Measurements from ENCODE around the gene TSPAN18. TPM values are rescaled to one million over a fixed set of nuclear protein-coding genes. Genes with fewer than 3 reads are reported as not detected.

The TSPAN18 gene
- total and polyA plus RNA-seq, 2 of the 4 experiments (the other 2 are of a cell fraction) = 0.36 to 1.1 TPM

DNA sequence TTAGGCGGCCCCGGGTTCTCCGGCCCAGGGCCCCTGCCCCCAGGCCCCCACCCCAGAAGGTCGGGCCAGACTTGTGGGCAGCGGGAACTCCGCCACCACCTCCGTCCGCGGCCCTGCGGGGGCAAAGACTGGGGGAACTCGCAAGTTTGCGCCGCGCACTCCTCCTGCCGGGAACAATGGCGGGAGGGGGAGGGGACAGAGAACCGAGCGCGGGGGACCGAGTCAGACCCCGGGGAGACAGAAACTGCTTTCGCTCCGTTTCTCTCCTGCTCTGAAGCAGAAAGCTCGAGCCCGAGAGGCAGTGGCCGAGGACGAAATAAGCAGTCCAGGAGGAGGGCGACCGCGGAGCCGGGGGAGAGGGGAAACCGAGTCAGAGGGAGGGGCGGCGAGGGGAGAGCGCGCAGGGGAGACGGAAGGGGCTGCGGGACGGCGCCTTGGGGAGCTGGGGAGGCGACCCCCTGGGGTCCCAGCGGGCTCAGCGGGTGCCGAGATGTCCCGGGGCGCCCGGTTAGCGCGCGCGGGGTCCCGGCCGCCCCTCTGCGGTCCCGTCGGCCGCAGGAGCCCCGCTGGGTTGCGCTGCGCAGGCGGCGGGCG, 223.4 kb downstream of the TSPAN18 start:
- Histone ChIP-seq H3K36me3 (ENCODE audit: control insufficient read depth, insufficient read depth, low read length) (peaks cover 15% of the 10 kb centered on the region; the same call in 1 of the 2 replicates), H2BK20ac (ENCODE audit: low read depth, low read length) (no peak overlapping the region), H2BK15ac (ENCODE audit: low read depth, low read length) (no peak overlapping the region), H3K18ac (ENCODE audit: low read depth, low read length) (peak overlapping the region; percentile 84; the same call in 1 of the 2 replicates), H3K9me3 (ENCODE audit: control insufficient read depth, insufficient read depth, low read length) (no peaks in the 10 kb centered on the region), H3K4ac (ENCODE audit: low read depth, low read length) (peak overlapping the region; percentile 59; the same call in 1 of the 2 replicates), H3K9me1 (ENCODE audit: insufficient read depth, low read length) (peaks cover 3% of the 10 kb centered on the region), H2AK9ac (replicated peaks; ENCODE audit: low read depth, low read length, poor library complexity) (peak overlapping the region; percentile 92), H3K79me1 (ENCODE audit: low read depth in 1 of 2, low read length in 2 of 2) (peaks cover 6 to 24% of the 10 kb centered on the region in 2 experiments), H3K23ac (ENCODE audit: low read depth, low read length) (peak overlapping the region; percentile 85), H3K14ac (replicated peaks; ENCODE audit: low read depth, low read length) (peak overlapping the region; percentile 17; the same call in 1 of the 2 replicates), H3K4me1 (ENCODE audit: control insufficient read depth, insufficient read depth, low read length) (peaks cover 7% of the 10 kb centered on the region; the same call in 1 of the 2 replicates), H3K9ac (ENCODE audit: low read depth, low read length) (peak overlapping the region; percentile 94), H2AFZ (replicated peaks; ENCODE audit: low read length, poor library complexity) (peak overlapping the region; percentile 89), H3K4me2 (ENCODE audit: low read depth, low read length) (peak overlapping the region; percentile 80), H2AK5ac (ENCODE audit: low read depth, low read length) (0 out of 2 replicates have a peak overlapping the region, but pooled peaks have one; percentile 44), H2BK120ac (ENCODE audit: low read depth, low read length) (no peak overlapping the region), H2BK5ac (ENCODE audit: low read depth, low read length, poor library complexity, severe bottlenecking) (no peak overlapping the region), H3K4me3 (ENCODE audit: insufficient read depth, low read depth, low read length) (peak overlapping the region; percentile 95), H4K20me1 (ENCODE audit: insufficient read depth, low read length) (peaks cover 31% of the 10 kb centered on the region), H4K5ac (ENCODE audit: low read depth, low read length) (no peak overlapping the region; the same call in 1 of the 2 replicates), H4K8ac (ENCODE audit: low read depth in 2 of 2, low read length in 2 of 2) (peak overlapping the region in 1 of 2 experiments; percentile 68; a peak in 2 of 4 replicates), H3K27ac (ENCODE audit: insufficient read depth, low read length) (peak overlapping the region; percentile 87), H3K27me3 (ENCODE audit: control insufficient read depth, insufficient read depth, low read length) (no peaks in the 10 kb centered on the region), H3K56ac (ENCODE audit: extremely low read depth, insufficient read depth, low read length) (peak overlapping the region; percentile 43; the same call in 1 of the 2 replicates), H4K91ac (ENCODE audit: insufficient read depth, low read depth, low read length) (no peak overlapping the region)
- DNase-seq (no peak), ATAC-seq (ENCODE audit: low read depth) (peak; percentile 15)
- ChIA-PET POLR2A (ENCODE audit: unreplicated experiment) (no interaction called here), CTCF (interaction anchor here (0.6 kb wide), 1 partner anchor 371 kb away, joined by 3 read pairs; no protein-coding TSS in a partner anchor)
- 0% methylated on average over 11 of the region's 63 CpGs; no CpG with 5 or more reads in 1 of the 2 experiments for WGBS, 2 experiments (ENCODE audit: extremely low coverage in 2 of 2, insufficient read length in 1 of 2)
- TF ChIP-seq POLR2A (IDR thresholded peaks at IDR 0.05; ENCODE audit: low read depth, low read length) (no peak), MXI1 (IDR thresholded peaks at IDR 0.05; ENCODE audit: borderline replicate concordance, low read depth, low read length) (no peak), BHLHE40 (IDR thresholded peaks at IDR 0.05; ENCODE audit: low read depth, low read length) (no peak), CEBPB (IDR thresholded peaks at IDR 0.05; ENCODE audit: low read depth, low read length) (no peak), CHD1 (IDR thresholded peaks at IDR 0.05; ENCODE audit: low read depth, low read length) (no peak), MAFK (IDR thresholded peaks at IDR 0.05; ENCODE audit: low read depth, low read length) (no peak), CTCF (conservative IDR thresholded peaks at IDR 0.05; ENCODE audit: low read depth, low read length) (no peak)
- TF ChIP-seq, protein P1, sequence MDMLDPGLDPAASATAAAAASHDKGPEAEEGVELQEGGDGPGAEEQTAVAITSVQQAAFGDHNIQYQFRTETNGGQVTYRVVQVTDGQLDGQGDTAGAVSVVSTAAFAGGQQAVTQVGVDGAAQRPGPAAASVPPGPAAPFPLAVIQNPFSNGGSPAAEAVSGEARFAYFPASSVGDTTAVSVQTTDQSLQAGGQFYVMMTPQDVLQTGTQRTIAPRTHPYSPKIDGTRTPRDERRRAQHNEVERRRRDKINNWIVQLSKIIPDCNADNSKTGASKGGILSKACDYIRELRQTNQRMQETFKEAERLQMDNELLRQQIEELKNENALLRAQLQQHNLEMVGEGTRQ (IDR thresholded peaks at IDR 0.05; ENCODE audit: low read depth, low read length) = no peak
- BruUV-seq (replicated peaks) = no TSS peak
- in situ Hi-C loops (cut with MboI; ENCODE audit: low sequenced_read_pairs) = no loop called here
- dilution Hi-C loops (cut with HindIII; ENCODE audit: low sequenced_read_pairs, unreplicated experiment) = no loop called here
- intact Hi-C loops (cut with micrococcal nuclease) = loop anchor here (1.0 kb wide), 1 partner anchor 152 kb away; no protein-coding TSS in a partner anchor

Measured in IMR-90 (cell line).